ENCODE measurements around the gene AMDHD2.
"Not testable (repeated sequence)": the region's sequence is repeated elsewhere in the genome, so short reads cannot be mapped to it uniquely, and the experiment has no call there.

The AMDHD2 gene

GRCh38 chr16:2532494-2533141, 12.4 kb downstream of the AMDHD2 start:
- no peak for DNase-seq (ENCODE audit: low read depth, low spot score)

- not testable (repeated sequence) for DNase-seq (ENCODE audit: low read depth, low spot score)
Observed at GRCh38 chr16:2533142-2533755, 13.1 kb downstream of the AMDHD2 start.

GRCh38 chr16:2533912-2534311, 13.7 kb downstream of the AMDHD2 start:
- DNase-seq (ENCODE audit: low read depth, low spot score) = no peak

GRCh38 chr16:2534335-2534734, 14.2 kb downstream of the AMDHD2 start:
- not testable (repeated sequence) for DNase-seq (ENCODE audit: low read depth, low spot score)

GRCh38 chr16:2535625-2536013, 15.4 kb downstream of the AMDHD2 start:
- DNase-seq (ENCODE audit: low read depth, low spot score) = no peak

GRCh38 chr16:2537451-2538379, 17.5 kb downstream of the AMDHD2 start, which contains the start of gene PDPK1:
PDPK1 (plus strand) TSS chr16:2538021; CDS start chr16:2538113, 92 bp downstream.
- peak; percentile 84 for DNase-seq (ENCODE audit: low read depth, low spot score)

GRCh38 chr16:2539192-2539844, 19.1 kb downstream of the AMDHD2 start:
- not testable (repeated sequence) for DNase-seq (ENCODE audit: low read depth, low spot score)

- not testable (repeated sequence) for DNase-seq (ENCODE audit: low read depth, low spot score)
Observed at GRCh38 chr16:2539845-2540458, 19.8 kb downstream of the AMDHD2 start.

- DNase-seq (ENCODE audit: low read depth, low spot score) = not testable (repeated sequence)
Observed at GRCh38 chr16:2540912-2541311, 20.7 kb downstream of the AMDHD2 start.

- not testable (repeated sequence) for DNase-seq (ENCODE audit: low read depth, low spot score)
Observed at GRCh38 chr16:2541409-2541808, 21.2 kb downstream of the AMDHD2 start.

- not testable (repeated sequence) for DNase-seq (ENCODE audit: low read depth, low spot score)
Observed at GRCh38 chr16:2543771-2544170, 23.6 kb downstream of the AMDHD2 start.

GRCh38 chr16:2550283-2550878, 30.2 kb downstream of the AMDHD2 start:
- not testable (repeated sequence) for DNase-seq (ENCODE audit: low read depth, low spot score)

- DNase-seq (ENCODE audit: low read depth, low spot score) = not testable (repeated sequence)
Observed at GRCh38 chr16:2551420-2551889, 31.3 kb downstream of the AMDHD2 start.

- not testable (repeated sequence) for DNase-seq (ENCODE audit: low read depth, low spot score)
Observed at GRCh38 chr16:2554709-2555425, 34.7 kb downstream of the AMDHD2 start.

- not testable (repeated sequence) for DNase-seq (ENCODE audit: low read depth, low spot score)
Observed at GRCh38 chr16:2557150-2557549, 37.0 kb downstream of the AMDHD2 start.

GRCh38 chr16:2560131-2560797, 40.1 kb downstream of the AMDHD2 start:
- not testable (repeated sequence) for DNase-seq (ENCODE audit: low read depth, low spot score)

- not testable (repeated sequence) for DNase-seq (ENCODE audit: low read depth, low spot score)
Observed at GRCh38 chr16:2560798-2561133, 40.6 kb downstream of the AMDHD2 start.

GRCh38 chr16:2567506-2567905, 47.3 kb downstream of the AMDHD2 start:
- DNase-seq (ENCODE audit: low read depth, low spot score) = not testable (repeated sequence)

- DNase-seq (ENCODE audit: low read depth, low spot score) = not testable (repeated sequence)
Observed at GRCh38 chr16:2568573-2568972, 48.4 kb downstream of the AMDHD2 start.

Measured in brain pericyte (primary cell).